H9 (cell line): ENCODE measurements around the gene TM4SF5. TPM values are rescaled to one million over a fixed set of nuclear protein-coding genes. Genes with fewer than 3 reads are reported as not detected.

Experiments
- DNase-seq: peaks from one replicate; pipeline ENCODE4 v3.0.0-alpha.2; 2017
- H2AFZ ChIP-seq: one replicate; pipeline ENCODE4 v1.6.1; 2013; ENCODE audit warnings: mild to moderate bottlenecking, low read length, control low read depth, moderate library complexity
- H2AK5ac ChIP-seq: 2 replicates; pipeline ENCODE4 v1.6.1; 2013; ENCODE audit warnings: low read length, control low read depth, mixed read lengths; ENCODE audit not compliant: insufficient read length
- H2BK120ac ChIP-seq: one replicate; pipeline ENCODE4 v1.6.1; 2013; ENCODE audit warnings: low read depth, mild to moderate bottlenecking, low read length, control low read depth, inconsistent platforms; ENCODE audit not compliant: poor library complexity, severe bottlenecking
- H2BK12ac ChIP-seq: 2 replicates; pipeline ENCODE4 v1.6.1; 2013; ENCODE audit warnings: low read length, control low read depth, mixed read lengths, low read depth; ENCODE audit not compliant: insufficient read length
- H2BK15ac ChIP-seq: 2 replicates; pipeline ENCODE4 v1.6.1; 2013; ENCODE audit warnings: low read depth, low read length, control low read depth
- H2BK20ac ChIP-seq: one replicate; pipeline ENCODE4 v1.6.1; 2013; ENCODE audit warnings: low read depth, mild to moderate bottlenecking, low read length, control low read depth, inconsistent platforms; ENCODE audit not compliant: poor library complexity, severe bottlenecking
- H2BK5ac ChIP-seq: 2 replicates; pipeline ENCODE4 v1.6.1; 2013; ENCODE audit warnings: low read length, control low read depth, mixed read lengths; ENCODE audit not compliant: insufficient read length
- H3K14ac ChIP-seq: 2 replicates; pipeline ENCODE4 v1.6.1; 2013; ENCODE audit warnings: low read length, control low read depth; ENCODE audit not compliant: insufficient read depth
- H3K18ac ChIP-seq: 2 replicates; pipeline ENCODE4 v1.6.1; 2013; ENCODE audit warnings: low read depth, mild to moderate bottlenecking, mixed read lengths, low read length, control low read depth; ENCODE audit not compliant: insufficient read length
- H3K23ac ChIP-seq: 2 replicates; pipeline ENCODE4 v1.6.1; 2013; ENCODE audit warnings: low read length, control low read depth, mixed read lengths, low read depth; ENCODE audit not compliant: insufficient read length
- H3K23me2 ChIP-seq: 2 replicates; pipeline ENCODE4 v1.6.1; 2013; ENCODE audit warnings: low read depth, mild to moderate bottlenecking, mixed read lengths, low read length, control low read depth; ENCODE audit not compliant: insufficient read length, poor library complexity, severe bottlenecking
- H3K27ac ChIP-seq: 2 replicates; pipeline ENCODE4 v1.5.1; 2013; ENCODE audit warnings: low read length, control low read depth, mixed read lengths, low read depth; ENCODE audit not compliant: insufficient read length
- H3K27me3 ChIP-seq: 2 replicates; pipeline ENCODE4 v1.6.1; 2013; ENCODE audit warnings: low read length, control low read depth, inconsistent platforms; ENCODE audit not compliant: insufficient read depth
- H3K4ac ChIP-seq: 2 replicates; pipeline ENCODE4 v1.6.1; 2013; ENCODE audit warnings: low read depth, mild to moderate bottlenecking, control low read depth, inconsistent platforms, low read length, moderate library complexity
- H3K4me1 ChIP-seq: 2 replicates; pipeline ENCODE4 v1.6.1; 2013; ENCODE audit warnings: low read length, control low read depth, inconsistent platforms; ENCODE audit not compliant: insufficient read depth
- H3K4me2 ChIP-seq: 2 replicates; pipeline ENCODE4 v1.6.1; 2013; ENCODE audit warnings: low read length, control low read depth, mixed read lengths; ENCODE audit not compliant: insufficient read length, insufficient read depth
- H3K56ac ChIP-seq: 2 replicates; pipeline ENCODE4 v1.6.1; 2013; ENCODE audit warnings: low read depth, mild to moderate bottlenecking, mixed read lengths, low read length, control low read depth; ENCODE audit not compliant: insufficient read length
- H3K79me1 ChIP-seq: 2 replicates; pipeline ENCODE4 v1.6.1; 2013; ENCODE audit warnings: low read depth, mild to moderate bottlenecking, moderate library complexity, low read length, control low read depth, inconsistent platforms; ENCODE audit not compliant: insufficient read depth, poor library complexity, severe bottlenecking
- H3K79me2 ChIP-seq: 2 replicates; pipeline ENCODE4 v1.6.1; 2013; ENCODE audit warnings: low read length, control low read depth, inconsistent platforms; ENCODE audit not compliant: insufficient read depth
- H3K9ac ChIP-seq: 2 replicates; pipeline ENCODE4 v1.6.1; 2013; ENCODE audit warnings: low read length, control low read depth, mixed read lengths; ENCODE audit not compliant: insufficient read length; ENCODE audit errors: extremely low read depth
- H3K9me3 ChIP-seq: one replicate; pipeline ENCODE4 v1.6.1; 2013; ENCODE audit warnings: low read depth, low read length, inconsistent platforms; ENCODE audit not compliant: control insufficient read depth
- H3T11ph ChIP-seq: one replicate; pipeline ENCODE4 v1.6.1; 2013; ENCODE audit warnings: mild to moderate bottlenecking, low read length, control low read depth, inconsistent platforms
- H4K20me1 ChIP-seq: one replicate; pipeline ENCODE4 v1.6.1; 2013; ENCODE audit not compliant: control insufficient read depth, insufficient read length, insufficient read depth
- H4K5ac ChIP-seq: 2 replicates; pipeline ENCODE4 v1.6.1; 2013; ENCODE audit warnings: low read depth, mild to moderate bottlenecking, mixed read lengths, low read length, control low read depth; ENCODE audit not compliant: insufficient read length
- H4K8ac ChIP-seq: replicated peaks from 2 replicates; pipeline ENCODE4 v1.6.1; 2013; ENCODE audit warnings: low read length, control low read depth, mixed read lengths, low read depth; ENCODE audit not compliant: insufficient read length
- H4K91ac ChIP-seq: 2 replicates; pipeline ENCODE4 v1.6.1; 2013; ENCODE audit warnings: low read depth, mild to moderate bottlenecking, moderate library complexity, mixed read lengths, low read length, control low read depth; ENCODE audit not compliant: insufficient read length
- H3K27ac Mint-ChIP-seq, 3 experiments: 2 replicates in 2 of 3; 3 replicates in 1 of 3; pipeline ENCODE4 v1.8.0; 2020 to 2021; ENCODE audit warnings: mixed read lengths in 3 of 3, mild to moderate bottlenecking in 1 of 3, moderate library complexity in 1 of 3
- H3K27me3 Mint-ChIP-seq: 2 replicates; pipeline ENCODE4 v1.8.0; 2021; ENCODE audit warnings: low read depth, mild to moderate bottlenecking, moderate library complexity, mixed read lengths
- H3K36me3 Mint-ChIP-seq, 3 experiments: 2 replicates in 2 of 3; 3 replicates in 1 of 3; pipeline ENCODE4 v1.8.0; 2020 to 2021; ENCODE audit warnings: low read depth in 3 of 3, mixed read lengths in 3 of 3; ENCODE audit not compliant: insufficient read depth in 1 of 3
- H3K4me1 Mint-ChIP-seq, 2 experiments: 2 replicates each; pipeline ENCODE4 v1.8.0; 2020; ENCODE audit warnings: mixed read lengths in 2 of 2
- H3K4me3 Mint-ChIP-seq, 2 experiments: 2 replicates in 1 of 2; 3 replicates in 1 of 2; pipeline ENCODE4 v1.8.0; 2020 to 2021; ENCODE audit warnings: mild to moderate bottlenecking in 2 of 2, mixed read lengths in 2 of 2, moderate library complexity in 1 of 2
- H3K9me3 Mint-ChIP-seq, 2 experiments: 2 replicates in 1 of 2; 3 replicates in 1 of 2; pipeline ENCODE4 v1.8.0; 2020; ENCODE audit warnings: mild to moderate bottlenecking in 2 of 2, mixed read lengths in 2 of 2, moderate library complexity in 1 of 2
- WGBS: extraction: QIAGEN DNeasy Blood & Tissue Kit; methylation state at CpG from one replicate; pipeline ENCODE4 v1.1.7; 2013; ENCODE audit warnings: missing lambda C conversion rate, low lambda C conversion rate, mixed read lengths; ENCODE audit not compliant: insufficient read length; ENCODE audit errors: extremely low coverage; 5-methylcytosine and 5-hydroxymethylcytosine counted together
- total RNA-seq: library from RNA; stranded (reverse); gene quantifications from 2 replicates; pipeline ENCODE4 v1.2.1, GENCODE V29; 2021
- TF ChIP-seq, protein P1 (sequence below): fragments of 200-600 bp; sonication (generic); conservative IDR thresholded peaks from 3 replicates; pipeline ENCODE4 v1.8.0; 2021; ENCODE audit warnings: antibody characterized with exemption, mild to moderate bottlenecking

TM4SF5 gene
- total RNA-seq, 1 experiment from 2014 or later, result not detected

DNA sequence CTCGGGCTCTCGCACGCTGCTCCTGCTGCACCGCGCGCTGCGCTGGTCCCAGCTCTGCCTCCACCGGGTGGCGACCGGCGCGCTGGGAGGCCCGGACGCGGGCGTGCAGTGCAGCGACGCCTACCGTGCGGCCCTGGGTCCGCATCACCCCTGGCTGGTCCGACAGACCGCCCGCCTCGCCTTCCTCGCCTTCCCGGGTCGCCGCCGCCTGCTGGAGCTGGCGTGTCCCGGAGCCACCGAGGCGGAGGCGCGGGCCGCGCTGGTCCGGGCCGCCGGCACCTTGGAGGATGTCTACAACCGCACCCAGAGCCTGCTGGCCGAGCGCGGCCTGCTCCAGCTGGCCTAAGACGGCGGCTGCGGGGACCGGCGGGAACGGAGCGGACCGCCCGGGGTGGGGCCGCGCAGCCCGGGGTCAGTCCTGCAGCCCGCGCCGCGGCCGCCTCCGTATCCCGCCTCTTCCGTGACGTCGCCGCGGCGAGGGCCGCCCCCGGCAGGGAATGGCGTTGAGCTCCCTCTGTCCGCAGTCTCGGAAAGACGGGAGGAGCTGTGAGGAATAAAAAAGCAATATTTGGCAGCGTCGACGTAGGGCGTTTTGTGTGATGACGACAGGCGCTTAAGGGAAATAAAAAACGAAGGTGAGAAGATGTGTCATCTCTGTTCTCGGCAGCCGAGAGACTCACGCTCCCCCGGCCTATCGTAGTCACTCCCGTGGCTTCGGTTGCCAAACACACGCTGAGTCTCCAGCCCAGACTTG is 18.4 kb downstream of the TM4SF5 start:
- WGBS, result no CpG with 5 or more reads among the region's 91 CpGs
- H3K27ac ChIP-seq, result no peak overlapping the region
- peaks cover 74% of the 10 kb centered on the region for H3K27me3 Mint-ChIP-seq

More for the DNA sequence above, 18.4 kb downstream of the TM4SF5 start:
- H2BK12ac ChIP-seq, result no peak overlapping the region
- peak overlapping the region; percentile 47 for H3K4me2 ChIP-seq
- H2BK15ac ChIP-seq, result no peak overlapping the region
- H2BK20ac ChIP-seq, result no peak overlapping the region
- H3K9me3 ChIP-seq, result no peaks in the 10 kb centered on the region
- H3T11ph ChIP-seq, result no peak overlapping the region
- H4K20me1 ChIP-seq, result peaks cover 3% of the 10 kb centered on the region
- H3K9me3 Mint-ChIP-seq, result no peaks in the 10 kb centered on the region; a peak in 1 of 5 replicates
- H3K27me3 ChIP-seq, result peaks cover 39% of the 10 kb centered on the region
- H3K4ac ChIP-seq, result no peak overlapping the region
- DNase-seq, result peak; percentile 81
- no peak overlapping the region for H2AFZ ChIP-seq
- H3K4me1 Mint-ChIP-seq, result peaks cover 27 to 35% of the 10 kb centered on the region in 2 experiments
- H3K9ac ChIP-seq, result no peak overlapping the region
- no peak overlapping the region for H3K27ac Mint-ChIP-seq
- peak overlapping the region; percentile 32; the same call in 1 of the 2 replicates for H3K14ac ChIP-seq
- no peak overlapping the region for H2BK120ac ChIP-seq
- H3K23ac ChIP-seq, result no peak overlapping the region
- H3K23me2 ChIP-seq, result peaks cover 17% of the 10 kb centered on the region
- no peak overlapping the region for H2AK5ac ChIP-seq
- no peak overlapping the region for H2BK5ac ChIP-seq
- no peak overlapping the region for H4K8ac ChIP-seq
- no peak overlapping the region for H3K56ac ChIP-seq
- no peaks in the 10 kb centered on the region for H3K79me2 ChIP-seq
- no peaks in the 10 kb centered on the region for H3K79me1 ChIP-seq
- H3K4me1 ChIP-seq, result peaks cover 2% of the 10 kb centered on the region; the same call in 1 of the 2 replicates
- no peaks in the 10 kb centered on the region; a peak in 1 of 7 replicates for H3K36me3 Mint-ChIP-seq
- H4K91ac ChIP-seq, result no peak overlapping the region
- peak overlapping the region; percentile 76 to 86 for H3K4me3 Mint-ChIP-seq
- TF ChIP-seq, protein P1, sequence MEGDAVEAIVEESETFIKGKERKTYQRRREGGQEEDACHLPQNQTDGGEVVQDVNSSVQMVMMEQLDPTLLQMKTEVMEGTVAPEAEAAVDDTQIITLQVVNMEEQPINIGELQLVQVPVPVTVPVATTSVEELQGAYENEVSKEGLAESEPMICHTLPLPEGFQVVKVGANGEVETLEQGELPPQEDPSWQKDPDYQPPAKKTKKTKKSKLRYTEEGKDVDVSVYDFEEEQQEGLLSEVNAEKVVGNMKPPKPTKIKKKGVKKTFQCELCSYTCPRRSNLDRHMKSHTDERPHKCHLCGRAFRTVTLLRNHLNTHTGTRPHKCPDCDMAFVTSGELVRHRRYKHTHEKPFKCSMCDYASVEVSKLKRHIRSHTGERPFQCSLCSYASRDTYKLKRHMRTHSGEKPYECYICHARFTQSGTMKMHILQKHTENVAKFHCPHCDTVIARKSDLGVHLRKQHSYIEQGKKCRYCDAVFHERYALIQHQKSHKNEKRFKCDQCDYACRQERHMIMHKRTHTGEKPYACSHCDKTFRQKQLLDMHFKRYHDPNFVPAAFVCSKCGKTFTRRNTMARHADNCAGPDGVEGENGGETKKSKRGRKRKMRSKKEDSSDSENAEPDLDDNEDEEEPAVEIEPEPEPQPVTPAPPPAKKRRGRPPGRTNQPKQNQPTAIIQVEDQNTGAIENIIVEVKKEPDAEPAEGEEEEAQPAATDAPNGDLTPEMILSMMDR, result peak; percentile 75
- H4K5ac ChIP-seq, result no peak overlapping the region
- H3K18ac ChIP-seq, result peak overlapping the region; percentile 9
